Liver (tissue), 9 donors: ENCODE data around the gene PEX5. TPM values are rescaled to one million over a fixed set of nuclear protein-coding genes. Genes with fewer than 3 reads are reported as not detected.

Experiments used
- DNase-seq: peaks from one replicate; pipeline ENCODE4 v3.0.0-alpha.2; 2017; ENCODE audit warnings: low spot score
- H3K27ac ChIP-seq, 2 donors: one replicate each; pipeline ENCODE4 v1.7.0; 2013; ENCODE audit warnings: inconsistent platforms in 2 of 2, low read length in 2 of 2, control low read depth in 1 of 2, low read depth in 1 of 2, mild to moderate bottlenecking in 1 of 2
- H3K27me3 ChIP-seq, 4 donors: one replicate each; pipeline versions ENCODE4 v1.6.1 to v1.7.0; 2013; ENCODE audit warnings: low read length in 3 of 4, inconsistent platforms in 1 of 4, mild to moderate bottlenecking in 1 of 4, moderate library complexity in 1 of 4; ENCODE audit not compliant: control insufficient read depth in 4 of 4, insufficient read depth in 4 of 4
- H3K36me3 ChIP-seq, 4 donors: one replicate each; pipeline versions ENCODE4 v1.6.1 to v1.7.0; 2013; ENCODE audit warnings: low read length in 3 of 4, mild to moderate bottlenecking in 3 of 4, low read depth in 1 of 4, moderate library complexity in 1 of 4; ENCODE audit not compliant: control insufficient read depth in 4 of 4, insufficient read depth in 3 of 4
- H3K4me1 ChIP-seq, 4 donors: one replicate each; pipeline versions ENCODE4 v1.6.1 to v1.7.0; 2013; ENCODE audit warnings: low read length in 3 of 4, mild to moderate bottlenecking in 3 of 4, moderate library complexity in 1 of 4; ENCODE audit not compliant: control insufficient read depth in 4 of 4, insufficient read depth in 4 of 4
- H3K4me3 ChIP-seq, 3 donors: one replicate each; pipeline versions ENCODE4 v1.6.1 to v1.7.0; 2013; ENCODE audit warnings: low read length in 3 of 3, control low read depth in 1 of 3, low read depth in 1 of 3, mild to moderate bottlenecking in 1 of 3
- H3K9ac ChIP-seq, 2 donors: one replicate each; pipeline ENCODE4 v1.7.0; 2013; ENCODE audit warnings: low read length in 2 of 2, mild to moderate bottlenecking in 2 of 2, moderate library complexity in 2 of 2, control low read depth in 1 of 2, low read depth in 1 of 2
- H3K9me3 ChIP-seq, 4 donors: one replicate each; pipeline versions ENCODE4 v1.6.1 to v1.7.0; 2013; ENCODE audit warnings: low read length in 3 of 4; ENCODE audit not compliant: control insufficient read depth in 4 of 4
- ATF3 ChIP-seq: IDR thresholded peaks from 2 replicates; pipeline ENCODE4 v1.6.1; 2016; ENCODE audit warnings: antibody characterized with exemption
- EGR1 ChIP-seq, 2 donors: IDR thresholded peaks; 2 replicates each; pipeline ENCODE4 v1.6.1; 2016 to 2018; ENCODE audit warnings: antibody characterized with exemption in 2 of 2, low read depth in 2 of 2
- FOXA1 ChIP-seq: IDR thresholded peaks from 2 replicates; pipeline ENCODE4 v1.6.1; 2016; ENCODE audit warnings: antibody characterized with exemption
- FOXA2 ChIP-seq: IDR thresholded peaks from 2 replicates; pipeline ENCODE4 v1.6.1; 2016; ENCODE audit warnings: antibody characterized with exemption
- GABPA ChIP-seq, 2 donors: IDR thresholded peaks in 1 of 2; conservative IDR thresholded peaks in 1 of 2; 2 replicates each; pipeline ENCODE4 v1.6.1; 2016; ENCODE audit warnings: antibody characterized with exemption in 2 of 2, mild to moderate bottlenecking in 1 of 2, moderate library complexity in 1 of 2
- HNF4A ChIP-seq, 2 donors: conservative IDR thresholded peaks; 2 replicates each; pipeline ENCODE4 v1.6.1; 2016; ENCODE audit warnings: antibody characterized with exemption in 2 of 2, mild to moderate bottlenecking in 2 of 2
- HNF4G ChIP-seq: IDR thresholded peaks from 2 replicates; pipeline ENCODE4 v1.6.1; 2016; ENCODE audit warnings: antibody characterized with exemption
- JUND ChIP-seq, 2 donors: IDR thresholded peaks; 2 replicates each; pipeline ENCODE4 v1.6.1; 2016; ENCODE audit warnings: antibody characterized with exemption in 2 of 2
- NR2F2 ChIP-seq: IDR thresholded peaks from 2 replicates; pipeline ENCODE4 v1.6.1; 2016; ENCODE audit warnings: antibody characterized with exemption
- RAD21 ChIP-seq, 2 donors: IDR thresholded peaks; 2 replicates each; pipeline ENCODE4 v1.6.1; 2016; ENCODE audit warnings: antibody characterized with exemption in 2 of 2, mild to moderate bottlenecking in 2 of 2
- REST ChIP-seq: IDR thresholded peaks from 2 replicates; pipeline ENCODE4 v1.6.1; 2016; ENCODE audit warnings: antibody characterized with exemption, mild to moderate bottlenecking
- RXRA ChIP-seq, 2 donors: IDR thresholded peaks; 2 replicates each; pipeline ENCODE4 v1.6.1; 2017 to 2018; ENCODE audit warnings: antibody characterized with exemption in 2 of 2, mild to moderate bottlenecking in 1 of 2
- SP1 ChIP-seq: IDR thresholded peaks from 2 replicates; pipeline ENCODE4 v1.6.1; 2018; ENCODE audit warnings: antibody characterized with exemption, mild to moderate bottlenecking
- TAF1 ChIP-seq: conservative IDR thresholded peaks from 2 replicates; pipeline ENCODE4 v1.6.1; 2016; ENCODE audit warnings: antibody characterized with exemption, mild to moderate bottlenecking
- YY1 ChIP-seq: IDR thresholded peaks from 2 replicates; pipeline ENCODE4 v1.6.1; 2016; ENCODE audit warnings: antibody characterized with exemption, mild to moderate bottlenecking
- WGBS: extraction: QIAGEN DNeasy Blood & Tissue Kit; methylation state at CpG from one replicate; pipeline ENCODE4 v1.1.7; 2013; 5-methylcytosine and 5-hydroxymethylcytosine counted together
- polyA plus RNA-seq, 2 donors: library from polyadenylated mRNA; stranded (reverse) in 1 of 2; unstranded in 1 of 2; fragments of 200-250 nt in 1 of 2; fragments of >200 nt in 1 of 2; fragmentation: Nextera tagmentation in 1 of 2; extraction: Ambion mirVana in 1 of 2; gene quantifications; one replicate each; pipeline versions ENCODE4 v1.2.1 to v1.2.3, GENCODE V29; 2013 to 2015
- total RNA-seq, 2 donors: library from RNA; depleted of rRNA; stranded (reverse); fragments of >200 nt; gene quantifications; one replicate each; pipeline ENCODE4 v1.2.3, GENCODE V29; 2014
- TF ChIP-seq, protein P1 (sequence below): fragments of 150-350 bp; IDR thresholded peaks from 2 replicates; pipeline ENCODE4 v1.5.1; 2017; ENCODE audit warnings: improper control_type of control experiment, low read depth, low read length; ENCODE audit not compliant: missing input control
- TF ChIP-seq, protein P2 (sequence below): IDR thresholded peaks from 2 replicates; pipeline ENCODE4 v1.6.1; 2016; ENCODE audit warnings: antibody characterized with exemption
- donor health status: healthy.
- donor health status: healthy.
- donor health status: healthy.
- donor health status: healthy.
- donor health status: healthy.

PEX5 gene
- total and polyA plus RNA-seq, 4 donors: 5.7 to 37.9 (median 22.8) TPM

GRCh38 chr12:7259060-7259459 lies 69.6 kb downstream of the PEX5 start:
- Histone ChIP-seq H3K9me3 (no peaks in the 10 kb centered on the region), H3K27me3 (no peaks in the 10 kb centered on the region), H3K36me3 (no peaks in the 10 kb centered on the region), H3K27ac (no peak overlapping the region), H3K4me1 (no peaks in the 10 kb centered on the region), H3K4me3 (no peak overlapping the region), H3K9ac (no peak overlapping the region)
- 86% methylated on average over 1 of the region's 1 CpG for WGBS
- DNase-seq: no peak
- no peak for TF ChIP-seq FOXA2
- TF ChIP-seq HNF4A (conservative IDR thresholded peaks at IDR 0.05): no peak
- TF ChIP-seq ATF3: no peak
- no peak for TF ChIP-seq FOXA1
- TF ChIP-seq, protein P1, sequence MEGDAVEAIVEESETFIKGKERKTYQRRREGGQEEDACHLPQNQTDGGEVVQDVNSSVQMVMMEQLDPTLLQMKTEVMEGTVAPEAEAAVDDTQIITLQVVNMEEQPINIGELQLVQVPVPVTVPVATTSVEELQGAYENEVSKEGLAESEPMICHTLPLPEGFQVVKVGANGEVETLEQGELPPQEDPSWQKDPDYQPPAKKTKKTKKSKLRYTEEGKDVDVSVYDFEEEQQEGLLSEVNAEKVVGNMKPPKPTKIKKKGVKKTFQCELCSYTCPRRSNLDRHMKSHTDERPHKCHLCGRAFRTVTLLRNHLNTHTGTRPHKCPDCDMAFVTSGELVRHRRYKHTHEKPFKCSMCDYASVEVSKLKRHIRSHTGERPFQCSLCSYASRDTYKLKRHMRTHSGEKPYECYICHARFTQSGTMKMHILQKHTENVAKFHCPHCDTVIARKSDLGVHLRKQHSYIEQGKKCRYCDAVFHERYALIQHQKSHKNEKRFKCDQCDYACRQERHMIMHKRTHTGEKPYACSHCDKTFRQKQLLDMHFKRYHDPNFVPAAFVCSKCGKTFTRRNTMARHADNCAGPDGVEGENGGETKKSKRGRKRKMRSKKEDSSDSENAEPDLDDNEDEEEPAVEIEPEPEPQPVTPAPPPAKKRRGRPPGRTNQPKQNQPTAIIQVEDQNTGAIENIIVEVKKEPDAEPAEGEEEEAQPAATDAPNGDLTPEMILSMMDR: no peak
- TF ChIP-seq, protein P2, sequence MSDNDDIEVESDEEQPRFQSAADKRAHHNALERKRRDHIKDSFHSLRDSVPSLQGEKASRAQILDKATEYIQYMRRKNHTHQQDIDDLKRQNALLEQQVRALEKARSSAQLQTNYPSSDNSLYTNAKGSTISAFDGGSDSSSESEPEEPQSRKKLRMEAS: no peak
- TF ChIP-seq RXRA (IDR thresholded peaks at IDR 0.05): no peak
- no peak for TF ChIP-seq JUND (IDR thresholded peaks at IDR 0.05)
- TF ChIP-seq REST: no peak
- TF ChIP-seq RAD21 (IDR thresholded peaks at IDR 0.05): no peak
- TF ChIP-seq GABPA (IDR thresholded peaks at IDR 0.05 in 1 of 2, conservative IDR thresholded peaks at IDR 0.05 in 1 of 2): no peak
- TF ChIP-seq NR2F2: no peak
- TF ChIP-seq EGR1 (IDR thresholded peaks at IDR 0.05; ENCODE audit: low read depth in 2 of 2): no peak
- no peak for TF ChIP-seq SP1
- TF ChIP-seq TAF1: no peak
- no peak for TF ChIP-seq YY1
- no peak for TF ChIP-seq HNF4G

Other genes with a start within 250 kb of the PEX5 start
- not detected for gene RNU7-1, start 245.9 kb upstream of the PEX5 start, total RNA-seq
- not detected for gene RNU7-1, start 245.9 kb upstream of the PEX5 start, polyA plus RNA-seq
- 10 to 100 TPM; 49.2 to 53.8 TPM for gene C12orf57, start 245.7 kb upstream of the PEX5 start, total RNA-seq
- 100 to 1,000 TPM in 1 of 2 donors, 10 to 100 TPM in 1; 77.7 to 193 TPM for gene C12orf57, start 245.7 kb upstream of the PEX5 start, polyA plus RNA-seq
- gene PTPN6, start 238.3 kb upstream of the PEX5 start, total RNA-seq: 10 to 100 TPM; 19.7 to 41.0 TPM
- gene PTPN6, start 238.3 kb upstream of the PEX5 start, polyA plus RNA-seq: 10 to 100 TPM; 15.2 to 19.4 TPM
- 10 to 100 TPM; 82.7 to 99.1 TPM for gene PHB2, start 219.0 kb upstream of the PEX5 start, total RNA-seq
- 100 to 1,000 TPM; 107 to 133 TPM for gene PHB2, start 219.0 kb upstream of the PEX5 start, polyA plus RNA-seq
- 10 to 100 TPM; 14.7 to 18.0 TPM for gene EMG1, start 218.8 kb upstream of the PEX5 start, total RNA-seq
- 10 to 100 TPM; 11.5 to 28.6 TPM for gene EMG1, start 218.8 kb upstream of the PEX5 start, polyA plus RNA-seq
- gene LPCAT3, start 171.2 kb upstream of the PEX5 start, total RNA-seq: 10 to 100 TPM; 57.7 to 96.5 TPM
- 10 to 100 TPM; 41.9 to 96.3 TPM for gene LPCAT3, start 171.2 kb upstream of the PEX5 start, polyA plus RNA-seq
- gene C1S, start 129.0 kb upstream of the PEX5 start, total RNA-seq: 1,000 to 10,000 TPM in 1 of 2 donors, 100 to 1,000 TPM in 1; 267 to 2,029 TPM
- gene C1S, start 129.0 kb upstream of the PEX5 start, polyA plus RNA-seq: 1,000 to 10,000 TPM; 1,439 to 1,696 TPM
- 1,000 to 10,000 TPM in 1 of 2 donors, 100 to 1,000 TPM in 1; 211 to 1,249 TPM for gene C1R, start 97.2 kb upstream of the PEX5 start, total RNA-seq
- 1,000 to 10,000 TPM; 1,058 to 1,822 TPM for gene C1R, start 97.2 kb upstream of the PEX5 start, polyA plus RNA-seq
- 100 to 1,000 TPM in 1 of 2 donors, 10 to 100 TPM in 1; 67.5 to 188 TPM for gene C1RL, start 80.5 kb upstream of the PEX5 start, total RNA-seq
- 100 to 1,000 TPM; 104 to 145 TPM for gene C1RL, start 80.5 kb upstream of the PEX5 start, polyA plus RNA-seq
- 10 to 100 TPM; 12.9 to 47.1 TPM for gene RBP5, start 60.8 kb upstream of the PEX5 start, total RNA-seq
- 100 to 1,000 TPM in 1 of 2 donors, 10 to 100 TPM in 1; 80.2 to 108 TPM for gene RBP5, start 60.8 kb upstream of the PEX5 start, polyA plus RNA-seq
- gene CLSTN3, start 59.3 kb upstream of the PEX5 start, total RNA-seq: 10 to 100 TPM; 27.1 to 37.2 TPM
- gene CLSTN3, start 59.3 kb upstream of the PEX5 start, polyA plus RNA-seq: 10 to 100 TPM in 1 of 2 donors, 1 to 10 TPM in 1; 6.1 to 26.5 TPM
- gene ACSM4, start 114.4 kb downstream of the PEX5 start, total RNA-seq: not detected
- gene ACSM4, start 114.4 kb downstream of the PEX5 start, polyA plus RNA-seq: not detected